ENCODE data around the gene ACHE. TPM values are rescaled to one million over a fixed set of nuclear protein-coding genes. Genes with fewer than 3 reads are reported as not detected.

ACHE gene
- total and polyA plus RNA-seq, 2 of the 13 experiments (the other 11 are each of a cell fraction or from before 2014, with no cell fraction given): 0.18 to 0.40 TPM

GRCh38 chr7:100852048-100852872 is 43.4 kb downstream of the ACHE start, which contains the start of gene SLC12A9 (continued):
- TF ChIP-seq CAMTA2 (CRISPR knock-in tag; IDR thresholded peaks at IDR 0.05; ENCODE audit: borderline replicate concordance) (0 out of 2 replicates have a peak, but pooled peaks have one; percentile 16), TEF (CRISPR knock-in tag; IDR thresholded peaks at IDR 0.05) (no peak), ZNF430 (CRISPR knock-in tag; IDR thresholded peaks at IDR 0.05) (no peak), PAWR (CRISPR knock-in tag; IDR thresholded peaks at IDR 0.05; ENCODE audit: borderline replicate concordance) (no peak), NFKB2 (CRISPR knock-in tag; IDR thresholded peaks at IDR 0.05; ENCODE audit: borderline replicate concordance) (0 out of 2 replicates have a peak, but pooled peaks have one; percentile 8), KLF9 (CRISPR knock-in tag; IDR thresholded peaks at IDR 0.05; ENCODE audit: low read depth) (0 out of 2 replicates have a peak, but pooled peaks have one; percentile 44), ZFY (CRISPR knock-in tag; IDR thresholded peaks at IDR 0.05) (peak; percentile 63), ARHGAP35 (CRISPR knock-in tag; IDR thresholded peaks at IDR 0.05; ENCODE audit: borderline replicate concordance) (peak; percentile 60; the same call in 1 of the 2 replicates), E2F5 (CRISPR knock-in tag; conservative IDR thresholded peaks at IDR 0.05) (no peak), GPBP1L1 (CRISPR knock-in tag; IDR thresholded peaks at IDR 0.05) (no peak), CTCF (CRISPR knock-in tag; IDR thresholded peaks at IDR 0.05) (peak; percentile 97), ZNF225 (CRISPR knock-in tag; IDR thresholded peaks at IDR 0.05) (no peak; the same call in 1 of the 2 replicates), SYNCRIP (IDR thresholded peaks at IDR 0.05; ENCODE audit: insufficient read depth, low read depth, low read length) (no peak), MIER2 (CRISPR knock-in tag; IDR thresholded peaks at IDR 0.05) (no peak; the same call in 1 of the 2 replicates), GATAD1 (CRISPR knock-in tag; IDR thresholded peaks at IDR 0.05) (peak; percentile 31; the same call in 1 of the 2 replicates), MAFK (conservative IDR thresholded peaks at IDR 0.05 in 1 of 2, IDR thresholded peaks at IDR 0.05 in 1 of 2; ENCODE audit: low read length in 2 of 2) (no peak), JUND (CRISPR knock-in tag; IDR thresholded peaks at IDR 0.05) (no peak), PHF20 (CRISPR knock-in tag; IDR thresholded peaks at IDR 0.05) (peak; percentile 66), ZNF704 (CRISPR knock-in tag; IDR thresholded peaks at IDR 0.05; ENCODE audit: borderline replicate concordance) (0 out of 2 replicates have a peak, but pooled peaks have one; percentile 67), GTF2F1 (IDR thresholded peaks at IDR 0.05; ENCODE audit: low read length) (no peak), FOXP4 (CRISPR knock-in tag; IDR thresholded peaks at IDR 0.05) (0 out of 2 replicates have a peak, but pooled peaks have one; percentile 16)

All from HepG2 (cell line).